Activated CD8-positive, alpha-beta memory T cell treated with anti-CD3 and anti-CD28 coated beads for 24 hours (primary cell): ENCODE results near the gene PNPLA2.
A peak's percentile ranks its signal among the peaks of the same experiment; 100 is the strongest.

Experiments used
- DNase-seq: peaks from one replicate; pipeline ENCODE4 v3.0.0-alpha.2; 2020

Gene PNPLA2

DNA sequence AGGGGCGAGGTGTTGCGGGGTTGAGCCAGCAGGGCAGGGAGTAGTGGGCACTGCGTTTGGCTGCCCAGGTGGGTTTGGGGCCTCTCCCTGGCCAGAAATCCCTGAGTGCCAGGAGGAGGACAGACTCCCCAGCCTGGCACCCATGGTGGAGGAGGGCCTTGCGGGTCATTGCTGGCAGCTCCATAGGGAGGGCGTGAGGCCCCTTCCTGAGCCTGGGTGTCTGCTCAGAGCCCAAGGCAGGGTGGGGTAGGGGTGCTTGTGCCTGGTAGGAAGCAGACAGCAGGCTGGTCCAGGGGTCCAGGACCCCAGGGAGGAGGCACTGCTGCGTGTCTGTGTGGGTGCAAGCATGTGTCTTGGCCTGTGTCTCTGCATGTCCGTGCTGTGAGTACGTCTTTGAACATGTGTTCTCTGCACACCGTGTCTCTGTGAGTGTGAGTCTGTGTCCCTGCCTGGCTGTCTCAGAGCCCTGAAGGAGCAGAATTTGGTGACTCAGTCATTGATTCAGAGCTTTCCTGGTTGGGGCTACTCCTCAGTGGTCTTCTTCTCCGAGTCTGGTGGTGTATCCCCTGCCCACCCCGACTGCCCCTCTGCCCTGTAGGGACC, 27.9 kb downstream of the PNPLA2 start:
- no peak for DNase-seq

DNA sequence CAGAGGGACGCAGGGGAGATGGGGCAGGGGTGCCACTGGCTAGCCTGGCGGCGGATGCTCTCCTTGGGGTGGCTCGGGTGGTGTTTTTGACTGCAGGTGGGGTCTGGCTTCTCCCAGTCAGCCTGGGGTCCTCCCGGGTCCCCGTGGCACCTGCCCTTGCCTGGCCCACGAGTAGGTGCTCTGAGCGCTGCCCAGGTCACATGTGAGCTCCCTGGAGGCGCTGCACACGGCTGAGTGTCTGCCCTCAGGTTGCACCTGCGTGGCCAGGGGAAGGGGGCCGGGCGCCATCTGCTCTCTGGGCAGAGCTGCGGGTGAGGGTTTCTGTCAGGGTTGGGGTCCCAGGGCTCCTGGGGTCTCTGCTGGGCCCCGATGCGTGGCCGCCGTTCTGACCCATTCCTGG, 29.2 kb downstream of the PNPLA2 start:
- no peak for DNase-seq

DNA sequence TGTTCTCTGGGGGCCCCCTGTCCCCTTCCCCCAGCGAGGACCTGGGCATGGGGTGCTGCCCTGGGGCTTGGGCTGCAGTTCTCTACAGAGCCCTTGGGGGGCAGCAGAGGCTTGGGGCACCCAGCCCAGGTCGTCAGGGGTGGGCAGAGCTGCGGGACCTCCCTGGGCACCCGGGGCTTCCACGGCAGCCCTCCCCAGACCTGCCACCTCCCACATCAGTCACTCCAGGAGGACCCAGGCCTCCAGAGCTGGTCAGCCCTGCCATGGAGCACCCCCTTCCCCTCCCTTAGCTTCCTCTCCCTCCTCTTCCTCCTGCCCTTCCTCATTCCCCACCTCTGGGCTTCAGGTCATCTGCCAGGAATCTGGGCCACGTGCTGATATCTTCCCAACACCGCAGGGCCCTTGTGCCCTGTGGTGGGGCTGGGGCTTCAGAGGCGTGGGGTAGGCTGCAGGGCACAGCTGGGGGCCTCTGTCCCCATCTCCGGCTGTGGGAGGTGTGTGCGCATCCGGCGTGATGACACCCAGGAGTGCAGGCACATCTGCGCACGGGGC, 29.7 kb downstream of the PNPLA2 start:
- peak; percentile 88 for DNase-seq

DNA sequence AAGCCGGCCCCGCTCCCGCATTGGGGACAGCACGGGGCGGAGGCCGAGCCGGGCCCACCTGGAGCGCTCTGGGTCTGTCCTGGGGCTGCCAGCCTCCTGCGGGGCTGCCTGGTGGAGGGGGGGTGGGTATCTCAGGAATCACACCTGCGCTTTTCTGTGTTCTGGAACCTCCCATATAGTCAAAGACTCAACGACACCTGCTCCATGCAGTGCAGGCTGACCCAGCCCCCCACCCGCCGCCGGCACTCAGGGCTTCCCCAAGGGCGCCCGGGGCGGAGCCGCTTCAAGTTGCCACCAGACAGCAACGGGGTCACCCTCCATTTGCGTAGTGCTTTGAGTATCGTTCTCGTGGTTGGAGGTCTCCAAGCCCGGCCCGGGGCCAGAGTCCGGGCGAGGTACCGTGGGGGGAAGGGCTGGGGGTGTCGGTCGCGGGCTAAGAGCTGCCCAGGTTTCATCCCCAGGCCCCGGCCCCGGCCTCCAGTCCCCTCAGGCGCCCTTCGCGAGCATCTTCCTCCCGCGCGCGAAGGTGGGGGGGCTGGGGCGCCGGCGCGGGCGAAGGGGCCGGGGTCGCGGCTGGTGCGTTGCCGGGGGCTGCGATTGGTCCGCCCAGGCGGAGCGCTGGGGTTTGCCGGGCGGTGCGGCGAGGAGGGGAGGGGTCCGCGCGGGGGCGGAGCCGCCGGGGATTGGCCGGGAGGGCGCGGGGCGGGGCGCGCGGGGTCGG, 30.6 kb downstream of the PNPLA2 start:
- DNase-seq: no peak

DNA sequence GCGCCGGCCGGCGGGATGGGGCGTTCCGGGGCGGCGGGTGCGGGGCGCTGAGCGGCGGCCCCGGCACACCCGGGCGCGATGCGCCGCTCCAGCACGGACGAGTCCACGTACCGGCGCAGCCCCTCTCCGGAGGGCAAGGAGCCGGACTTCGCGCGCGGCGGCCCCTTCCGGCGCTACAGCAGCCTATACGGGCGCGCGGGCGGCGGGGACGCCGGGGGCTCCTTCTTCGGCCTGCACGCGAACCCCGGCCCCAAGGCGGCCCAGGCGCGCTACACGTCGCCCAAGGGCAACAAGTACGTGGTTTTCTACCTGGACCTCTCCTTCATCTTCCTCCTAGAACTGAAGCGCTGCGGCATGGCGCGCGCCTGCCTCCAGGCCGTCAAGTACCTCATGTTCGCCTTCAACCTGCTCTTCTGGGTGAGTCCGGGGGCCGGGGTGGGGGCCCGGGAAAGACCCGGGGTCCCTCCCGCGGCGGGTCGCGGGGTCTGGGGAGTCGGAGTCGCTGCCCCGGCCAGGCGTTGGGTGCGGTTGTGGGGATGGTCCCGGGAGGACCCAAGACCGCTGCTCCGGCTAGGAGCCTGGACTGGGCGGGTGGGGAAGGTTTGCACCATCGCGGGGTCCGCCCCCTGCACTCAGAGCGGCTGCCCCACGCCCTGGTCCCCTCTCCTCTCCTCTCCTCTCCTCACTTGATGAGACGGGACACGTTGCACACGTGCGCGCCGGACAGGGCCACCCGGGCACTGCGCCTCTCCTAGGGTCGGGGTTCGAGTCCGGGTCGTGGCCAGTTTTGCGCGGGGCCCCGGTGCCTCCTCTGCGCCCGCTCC, 31.4 kb downstream of the PNPLA2 start:
- DNase-seq: no peak

DNA sequence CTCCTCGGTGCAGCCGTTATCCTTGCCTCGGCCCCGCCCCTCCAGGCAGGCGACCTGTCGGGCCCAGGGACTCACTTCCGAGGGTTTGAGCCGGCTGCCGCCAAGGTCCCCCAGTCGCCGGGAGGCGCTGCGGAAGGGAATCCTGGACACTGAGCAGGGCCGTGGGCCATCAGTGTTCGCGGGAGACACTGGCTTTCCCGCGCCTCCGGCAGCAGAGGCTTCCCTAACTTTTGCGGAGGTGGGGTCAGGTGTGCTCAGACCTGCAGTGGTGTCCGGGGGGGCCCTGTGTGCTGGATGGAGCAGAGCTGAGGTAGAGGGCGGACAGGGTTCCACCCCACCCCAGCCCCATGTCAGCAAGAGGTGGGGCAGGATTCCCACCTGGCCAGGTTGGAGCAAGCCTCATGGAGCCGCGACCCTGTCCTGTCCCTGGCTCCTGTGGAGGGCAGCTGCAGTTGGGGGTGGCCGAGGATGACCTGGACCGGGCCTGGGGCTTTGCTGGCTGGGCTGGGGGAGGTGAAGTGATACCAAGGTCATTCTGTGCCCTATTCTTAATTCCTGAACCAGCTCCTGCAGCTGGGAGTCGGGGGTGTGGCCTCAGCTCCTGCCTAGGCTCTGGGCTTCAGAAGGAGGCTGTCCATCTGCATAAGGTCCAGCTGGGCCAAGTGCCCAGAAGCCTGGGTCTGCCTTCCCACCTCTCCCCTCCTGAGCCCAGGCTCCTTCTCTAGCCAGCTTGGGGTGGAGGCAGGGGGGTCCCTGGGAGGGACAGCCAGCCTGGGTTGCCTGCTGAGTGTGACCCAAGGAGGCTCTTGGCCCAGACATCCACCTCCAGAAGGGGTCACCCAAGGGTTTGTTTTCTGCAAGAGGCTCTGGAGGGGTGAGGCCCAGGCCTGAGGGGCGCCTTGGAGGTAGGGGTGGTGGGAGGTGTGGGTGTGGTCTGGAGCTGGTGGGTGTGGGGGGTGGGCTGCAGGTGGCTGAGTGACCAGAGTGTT, 32.4 kb downstream of the PNPLA2 start:
- no peak for DNase-seq

DNA sequence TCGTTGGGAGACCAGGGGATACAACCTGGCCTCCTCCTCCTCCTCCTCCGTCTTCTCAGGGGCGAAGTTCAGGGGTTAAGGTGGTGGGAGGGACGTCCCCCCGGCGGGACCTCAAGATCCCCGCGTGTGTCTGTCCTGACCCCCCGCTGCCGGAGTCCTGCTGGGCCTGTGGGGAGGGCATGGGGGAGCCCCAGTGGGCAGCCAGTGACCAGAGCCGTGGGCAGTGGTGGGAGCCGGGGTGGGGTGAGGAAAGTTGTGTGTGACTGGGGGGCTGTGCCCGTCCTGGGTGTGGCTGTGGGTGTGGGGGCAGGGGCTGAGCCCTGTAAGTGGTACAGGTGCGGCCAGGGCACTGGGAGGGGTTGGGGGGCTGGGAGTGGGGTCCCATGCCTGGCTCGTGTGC, 34.0 kb downstream of the PNPLA2 start:
- no peak for DNase-seq

DNA sequence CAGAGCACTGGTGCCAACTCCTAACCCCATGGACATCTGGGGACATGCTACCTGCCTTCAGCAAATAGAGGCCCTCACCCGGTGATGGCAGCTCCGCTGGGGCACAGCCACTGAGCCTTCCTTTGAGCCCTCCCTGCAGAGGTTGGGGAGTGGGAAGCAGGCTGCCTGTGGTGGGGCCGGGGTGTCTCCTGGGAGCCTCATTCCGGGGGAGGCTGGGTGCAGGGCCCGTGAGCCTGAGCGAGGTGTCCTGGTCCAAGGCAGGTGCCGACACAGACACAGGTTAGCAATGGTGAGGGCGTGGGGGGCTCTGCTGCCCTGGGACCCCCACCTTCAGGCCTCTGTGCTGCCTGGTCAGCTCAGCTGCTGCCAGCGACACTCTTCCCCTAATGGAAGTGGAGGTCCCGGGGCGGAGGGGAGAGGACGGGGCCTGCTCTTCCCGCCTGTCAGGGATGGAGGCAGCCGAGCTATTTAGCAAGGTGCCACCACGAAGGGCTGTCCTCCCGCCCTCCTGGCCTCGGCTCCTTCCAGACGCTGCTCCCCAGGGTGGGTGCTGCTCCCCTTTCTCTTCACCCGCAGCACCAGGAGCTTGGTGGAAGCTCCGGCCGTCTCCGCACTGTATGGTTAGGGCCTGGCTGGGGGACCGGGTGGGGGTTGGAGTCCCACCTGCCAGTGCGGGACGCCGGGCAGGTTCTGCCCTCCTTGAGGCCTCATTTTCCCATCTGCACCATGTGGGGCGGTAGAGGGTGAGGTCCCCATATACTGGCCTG, 35.2 kb downstream of the PNPLA2 start:
- DNase-seq: no peak

DNA sequence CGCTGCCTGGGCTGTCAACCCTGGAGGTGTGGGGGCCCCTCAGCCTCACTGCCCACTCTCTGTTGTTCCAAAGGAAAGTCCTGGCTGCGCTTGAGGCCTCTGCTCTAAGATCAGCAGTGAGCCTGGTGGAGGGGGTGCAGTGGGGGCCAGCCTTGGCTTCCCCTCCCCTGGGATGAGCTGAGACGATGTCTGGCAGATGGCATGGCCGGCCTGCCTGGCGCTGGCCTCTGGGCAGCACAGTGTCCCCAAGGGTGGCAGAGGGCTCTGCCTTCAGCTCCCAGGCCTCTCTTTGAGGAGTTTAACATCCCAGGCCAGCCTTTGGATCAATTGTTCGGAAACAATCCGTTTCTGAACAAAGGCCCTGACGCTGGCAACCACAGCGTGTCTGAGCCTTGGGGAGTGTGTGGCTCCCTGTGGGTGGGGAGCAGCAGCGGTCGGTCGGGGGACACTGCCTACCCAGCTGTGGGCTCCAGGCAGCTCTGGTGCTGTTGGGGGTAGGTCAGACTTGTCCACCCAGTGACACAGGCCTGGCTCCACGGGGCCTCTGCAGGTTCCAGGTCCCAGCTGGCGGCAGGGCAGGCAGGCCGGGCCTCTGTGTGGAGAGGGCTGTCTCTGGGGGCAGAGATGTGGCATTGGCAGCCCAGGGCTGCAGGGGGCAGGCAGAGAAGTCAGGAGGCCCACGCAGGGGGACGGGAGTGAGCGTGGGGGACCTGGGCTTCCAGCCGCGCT, 36.1 kb downstream of the PNPLA2 start:
- DNase-seq: no peak

DNA sequence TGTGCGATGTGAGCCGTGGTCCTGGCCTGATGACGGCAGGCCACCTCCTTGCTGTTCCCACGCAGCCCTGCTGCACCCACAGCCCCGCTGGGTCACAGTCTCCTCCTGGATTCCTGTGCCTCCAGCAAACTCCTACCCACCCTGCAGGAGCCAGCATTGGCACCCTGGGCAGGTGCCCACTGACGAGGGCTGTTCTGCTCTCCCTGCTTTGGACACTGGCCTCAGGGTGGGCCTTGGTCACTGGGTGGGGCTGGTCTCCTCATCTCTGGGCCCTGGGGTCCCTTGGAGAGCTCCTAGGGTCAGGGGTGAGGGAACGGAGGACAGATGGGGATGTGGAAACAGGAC, 36.6 kb downstream of the PNPLA2 start:
- no peak for DNase-seq

DNA sequence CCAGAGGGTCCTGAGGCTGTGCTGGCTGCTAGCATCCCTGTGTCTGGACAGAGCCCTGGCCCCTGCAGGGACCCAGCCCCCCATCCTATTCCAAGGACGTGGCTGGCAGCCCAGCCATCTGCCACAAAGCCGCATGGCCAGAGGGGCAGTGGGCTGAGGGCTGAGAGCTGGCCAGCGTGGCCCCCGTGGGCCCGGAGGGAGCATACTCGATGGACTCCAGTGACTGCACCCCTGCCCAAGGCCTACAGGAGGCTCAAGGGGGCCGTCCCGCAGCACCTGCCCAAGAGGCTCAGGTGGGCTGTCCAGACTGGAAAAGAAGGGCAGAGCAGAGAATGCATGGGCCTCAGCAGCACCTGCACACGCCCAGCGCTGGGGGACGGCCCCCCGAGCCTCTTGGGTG, 37.1 kb downstream of the PNPLA2 start:
- no peak for DNase-seq

DNA sequence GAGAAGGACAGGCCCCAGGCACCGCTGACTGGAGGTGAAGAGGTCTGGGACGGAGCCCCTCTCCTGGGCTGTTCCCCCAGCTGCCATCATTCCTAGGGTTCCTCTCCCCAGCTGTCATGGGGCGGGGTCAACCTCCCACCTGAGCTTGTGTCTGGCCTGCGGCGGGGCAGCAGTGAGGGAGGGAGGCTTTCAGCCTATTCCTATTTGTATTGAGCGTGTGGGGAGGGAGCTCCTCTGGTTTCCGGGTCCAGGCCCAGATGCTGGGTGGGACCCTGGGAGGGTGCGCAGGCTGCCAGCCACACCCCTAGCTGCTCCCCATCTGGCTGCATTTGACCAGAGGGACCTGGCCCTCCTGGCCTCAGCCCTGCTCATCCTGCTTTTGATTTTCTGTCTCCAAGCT, 37.7 kb downstream of the PNPLA2 start:
- no peak for DNase-seq

DNA sequence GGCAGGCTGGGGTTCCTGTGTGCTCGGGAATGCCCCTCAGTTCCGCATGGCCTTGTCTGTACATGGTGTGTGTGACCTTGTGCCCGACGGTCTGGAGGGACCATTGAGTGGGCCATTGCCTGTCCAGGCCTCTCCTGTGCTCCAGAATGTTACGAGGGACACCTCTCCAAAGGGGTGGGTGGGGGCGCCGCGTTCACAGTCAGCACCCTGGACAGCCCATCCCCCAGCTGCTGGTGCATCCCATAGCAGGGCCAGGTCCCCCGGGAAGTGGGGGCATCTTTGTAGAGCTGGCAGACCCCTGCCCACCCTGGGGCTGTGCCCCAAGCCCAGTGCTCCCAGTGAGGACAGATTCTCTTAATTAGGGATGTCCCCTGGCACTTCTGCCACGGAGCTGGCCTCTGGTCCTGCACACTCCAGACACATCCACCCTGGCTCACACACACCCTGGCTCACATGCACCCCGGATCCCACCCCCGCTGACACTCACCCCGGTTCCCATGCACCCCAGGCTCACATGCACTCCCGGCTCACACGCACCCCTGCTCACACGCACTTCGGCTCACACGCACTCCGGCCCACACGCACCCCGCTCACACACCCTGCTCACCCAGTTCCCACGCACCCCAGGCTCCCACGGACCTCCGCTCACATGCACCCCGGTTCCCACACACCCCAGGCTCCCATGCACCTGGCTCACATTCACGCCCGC, 39.5 kb downstream of the PNPLA2 start:
- DNase-seq: no peak

DNA sequence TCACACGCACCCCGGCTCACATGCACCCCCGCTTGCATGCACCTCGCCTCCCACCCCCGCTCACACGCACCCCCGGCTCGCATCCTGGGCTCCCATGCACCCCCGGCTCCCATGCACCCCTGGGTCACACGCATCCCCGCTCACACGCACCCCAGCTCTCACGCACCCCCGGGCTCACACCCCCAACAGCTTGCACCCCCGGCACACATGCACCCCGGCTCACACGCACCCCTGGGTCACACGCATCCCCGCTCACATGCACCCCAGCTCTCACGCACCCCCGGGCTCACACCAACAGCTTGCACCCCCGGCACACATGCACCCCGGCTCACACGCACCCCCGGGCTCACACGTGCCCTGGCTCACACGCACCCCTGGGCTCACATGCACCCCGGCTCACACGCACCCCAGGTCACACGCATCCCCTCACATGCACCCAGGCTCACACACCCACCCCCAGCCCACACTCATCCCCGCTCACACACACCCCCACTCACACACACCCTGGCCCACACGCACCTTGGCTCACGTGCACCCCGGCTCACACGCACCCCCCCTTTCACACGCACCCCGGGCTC, 40.1 kb downstream of the PNPLA2 start:
- DNase-seq: no peak

DNA sequence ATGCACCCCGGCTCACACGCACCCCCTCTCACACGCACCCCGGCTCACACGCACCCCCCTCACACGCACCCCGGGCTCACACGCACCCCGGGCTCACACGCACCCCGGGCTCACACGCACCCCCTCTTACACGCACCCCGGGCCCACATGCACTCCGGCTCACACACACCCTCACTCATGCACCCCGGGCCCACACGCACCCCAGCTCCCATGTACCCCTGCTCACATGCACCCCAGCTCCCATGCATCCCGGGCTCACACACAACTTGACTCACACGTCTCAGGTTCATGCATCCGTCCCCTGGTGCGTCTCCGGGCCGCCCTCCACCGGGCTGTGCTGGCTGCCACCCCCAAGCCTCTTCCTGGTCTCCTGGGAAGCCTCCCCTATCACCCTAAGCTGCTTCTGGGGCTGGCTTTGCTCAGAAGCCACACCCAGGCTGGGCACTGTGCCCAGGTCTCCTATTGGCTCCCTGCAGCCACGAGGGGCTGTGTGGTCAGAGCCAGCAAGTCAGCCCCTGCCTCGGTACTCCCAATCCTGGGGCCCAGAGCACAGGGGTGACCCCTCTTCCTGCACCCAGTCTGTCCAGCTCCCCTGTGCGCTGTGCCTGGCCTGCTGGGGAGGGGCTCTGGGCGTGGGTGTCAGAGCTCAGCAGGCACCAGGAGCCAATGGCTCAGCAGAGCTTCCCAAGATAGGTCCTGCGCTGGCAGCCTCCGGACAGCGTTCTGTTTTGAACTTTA, 40.8 kb downstream of the PNPLA2 start:
- no peak for DNase-seq

DNA sequence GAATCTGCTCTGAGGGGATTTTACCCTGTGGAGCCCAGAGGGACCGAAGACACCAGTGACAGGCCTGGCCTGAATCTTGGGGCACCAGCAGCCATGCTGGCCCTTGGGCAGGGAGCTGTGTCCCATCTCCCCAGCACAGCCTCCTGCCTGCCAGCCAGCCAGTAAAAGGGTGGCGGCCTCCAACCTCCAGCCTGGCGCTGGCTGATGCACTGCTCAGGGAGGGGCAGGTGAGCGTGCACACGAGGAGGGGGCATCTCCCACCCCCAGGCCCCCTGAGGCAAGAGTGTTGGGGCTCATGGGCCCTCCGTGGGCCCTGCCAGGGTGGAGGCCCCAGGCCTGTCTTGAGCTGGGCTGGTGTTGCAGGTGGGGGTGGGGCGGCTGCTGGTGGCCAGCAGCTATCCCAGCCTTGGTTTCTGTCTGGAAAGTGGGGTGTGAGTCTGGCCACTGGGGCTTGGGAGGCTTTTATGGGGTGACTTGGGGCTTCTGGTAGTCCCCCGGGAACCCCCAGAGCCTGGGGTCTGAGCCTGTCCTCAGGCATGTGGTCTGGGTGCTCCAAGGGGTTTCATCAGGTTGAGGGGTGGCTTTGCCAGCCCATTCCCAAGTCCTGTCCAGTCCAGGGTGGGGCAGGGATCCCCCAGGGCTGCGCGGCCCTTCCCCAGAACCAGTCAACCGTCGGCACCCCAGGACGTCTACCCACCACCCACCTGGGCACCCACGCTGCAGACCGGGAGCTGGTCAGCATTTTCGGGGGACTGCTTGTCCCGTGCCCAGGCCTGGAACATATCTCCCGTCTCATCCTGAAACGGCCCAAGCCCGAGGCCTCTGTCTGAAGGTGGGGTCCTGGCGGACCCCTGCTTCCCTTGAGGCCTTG, 41.8 kb downstream of the PNPLA2 start:
- no peak for DNase-seq

DNA sequence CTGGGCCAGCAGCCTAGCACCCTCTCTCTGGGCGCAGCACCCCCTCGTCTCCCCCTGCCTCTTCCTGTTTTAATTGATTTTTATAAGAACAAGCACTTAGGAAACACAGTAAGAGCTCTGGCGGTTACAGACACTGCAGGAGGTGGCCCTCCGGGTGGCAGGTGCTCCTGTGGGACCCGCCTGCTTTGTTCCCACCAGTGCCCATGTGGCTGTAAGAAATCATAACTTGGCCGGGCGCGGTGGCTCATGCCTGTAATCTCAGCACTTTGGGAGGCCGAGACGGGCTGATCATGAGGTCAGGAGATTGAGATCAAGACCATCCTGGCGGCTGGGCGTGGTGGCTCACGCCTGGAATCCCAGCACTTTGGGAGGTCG, 42.4 kb downstream of the PNPLA2 start:
- no peak for DNase-seq

DNA sequence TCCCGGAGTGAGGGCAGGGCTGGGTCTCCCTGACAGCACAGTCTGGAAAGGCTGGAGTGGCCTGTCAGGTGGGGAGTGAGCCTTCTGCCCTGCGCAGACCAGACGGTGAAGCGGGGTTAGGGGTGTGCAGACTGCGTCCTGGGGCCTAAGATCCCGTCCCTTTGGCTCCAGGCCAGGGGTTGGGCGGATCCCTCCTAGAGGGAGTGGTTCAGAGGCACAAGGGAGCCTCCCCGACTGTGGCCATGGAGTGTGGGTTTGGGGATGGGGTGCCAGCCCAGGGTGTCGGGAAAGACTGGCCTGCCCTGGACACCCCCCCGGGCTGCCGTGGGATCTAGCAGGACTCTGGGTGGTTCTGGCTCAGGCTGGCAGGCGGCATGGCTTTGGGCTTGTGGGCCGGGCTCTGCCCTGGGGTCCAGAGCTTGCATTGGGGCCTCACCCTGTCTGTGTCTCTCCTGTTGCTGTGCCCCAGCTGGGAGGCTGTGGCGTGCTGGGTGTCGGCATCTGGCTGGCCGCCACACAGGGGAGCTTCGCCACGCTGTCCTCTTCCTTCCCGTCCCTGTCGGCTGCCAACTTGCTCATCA, 43.5 kb downstream of the PNPLA2 start:
- no peak for DNase-seq
